AG04449 (cell line): Measurements from ENCODE around the gene NEUROG1.

ENCODE experiments used
- CTCF ChIA-PET: fragments of 350-600 bp; formaldehyde crosslinking; extraction: SDS; loops from one replicate; lab custom pipeline; 2021; ENCODE audit warnings: antibody characterized with exemption; lab: Yijun Ruan, JAX
- POLR2A ChIA-PET: fragments of 400-600, 350-600 bp; formaldehyde crosslinking; extraction: SDS; loops from one replicate; lab custom pipeline; 2020; ENCODE audit warnings: antibody characterized with exemption, inconsistent platforms; lab: Yijun Ruan, JAX
- DNase-seq: peaks from one replicate; pipeline ENCODE4 v3.0.0-alpha.2; 2010; ENCODE audit warnings: low read depth, low spot score
- H3K4me3 ChIP-seq: 2 replicates; pipeline ENCODE4 v1.5.1; 2011; ENCODE audit warnings: low read depth, mild to moderate bottlenecking, control low read depth, low read length
- TF ChIP-seq, protein P1 (sequence below): IDR thresholded peaks from one replicate; pipeline ENCODE4 v1.5.1; 2011; ENCODE audit warnings: mild to moderate bottlenecking, moderate library complexity, low read length, control low read depth, inconsistent platforms; ENCODE audit not compliant: insufficient read depth; ENCODE audit errors: missing control alignments

Gene NEUROG1

DNA sequence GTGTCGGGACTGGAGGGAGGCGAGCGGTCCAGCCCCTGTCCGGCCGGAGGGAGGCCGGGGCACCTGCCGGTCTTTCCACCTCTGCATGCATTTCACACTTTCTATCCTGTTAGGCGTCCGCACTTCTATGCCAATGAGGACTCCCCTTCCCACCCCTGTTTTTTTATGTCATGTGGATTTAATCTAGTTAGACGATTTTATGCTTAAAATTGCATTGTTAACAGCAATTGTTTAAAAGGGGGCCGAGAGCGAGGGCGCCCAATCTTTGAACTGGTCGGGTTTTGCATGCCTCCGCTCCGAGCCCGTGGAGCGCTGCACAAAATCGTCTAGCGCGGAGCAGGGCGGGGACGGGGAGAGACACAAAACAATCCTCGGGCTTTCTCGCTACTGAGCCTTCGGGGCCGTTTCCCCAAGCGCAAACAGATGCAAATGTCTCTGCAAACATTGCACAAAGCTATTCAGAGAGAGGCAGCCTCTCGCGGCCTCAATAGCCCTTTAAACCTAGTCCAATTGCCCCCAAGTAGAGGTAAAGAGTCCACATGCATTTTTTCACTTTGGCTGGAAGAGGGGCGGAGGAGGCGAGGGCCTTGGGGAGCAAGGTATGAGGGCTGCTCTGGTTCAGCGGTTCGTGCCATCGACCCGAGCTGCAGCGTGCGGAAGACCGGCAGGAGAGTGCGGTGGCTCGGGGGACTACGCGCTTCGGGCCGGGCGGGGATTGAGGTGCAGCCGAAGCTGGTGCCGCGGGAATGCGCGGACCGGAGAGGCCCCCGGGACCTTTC, 46.1 kb downstream of the NEUROG1 start:
- ChIA-PET CTCF (interaction anchor here (1.0 to 10.7 kb wide), 5 partner anchors 24 to 77 kb away, joined by 4 to 85 read pairs (median 24); no protein-coding TSS in a partner anchor), POLR2A (no interaction called here)
- TF ChIP-seq, protein P1, sequence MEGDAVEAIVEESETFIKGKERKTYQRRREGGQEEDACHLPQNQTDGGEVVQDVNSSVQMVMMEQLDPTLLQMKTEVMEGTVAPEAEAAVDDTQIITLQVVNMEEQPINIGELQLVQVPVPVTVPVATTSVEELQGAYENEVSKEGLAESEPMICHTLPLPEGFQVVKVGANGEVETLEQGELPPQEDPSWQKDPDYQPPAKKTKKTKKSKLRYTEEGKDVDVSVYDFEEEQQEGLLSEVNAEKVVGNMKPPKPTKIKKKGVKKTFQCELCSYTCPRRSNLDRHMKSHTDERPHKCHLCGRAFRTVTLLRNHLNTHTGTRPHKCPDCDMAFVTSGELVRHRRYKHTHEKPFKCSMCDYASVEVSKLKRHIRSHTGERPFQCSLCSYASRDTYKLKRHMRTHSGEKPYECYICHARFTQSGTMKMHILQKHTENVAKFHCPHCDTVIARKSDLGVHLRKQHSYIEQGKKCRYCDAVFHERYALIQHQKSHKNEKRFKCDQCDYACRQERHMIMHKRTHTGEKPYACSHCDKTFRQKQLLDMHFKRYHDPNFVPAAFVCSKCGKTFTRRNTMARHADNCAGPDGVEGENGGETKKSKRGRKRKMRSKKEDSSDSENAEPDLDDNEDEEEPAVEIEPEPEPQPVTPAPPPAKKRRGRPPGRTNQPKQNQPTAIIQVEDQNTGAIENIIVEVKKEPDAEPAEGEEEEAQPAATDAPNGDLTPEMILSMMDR = no peak
- H3K4me3 ChIP-seq = no peak overlapping the region; the same call in 1 of the 2 replicates
- DNase-seq = no peak

DNA sequence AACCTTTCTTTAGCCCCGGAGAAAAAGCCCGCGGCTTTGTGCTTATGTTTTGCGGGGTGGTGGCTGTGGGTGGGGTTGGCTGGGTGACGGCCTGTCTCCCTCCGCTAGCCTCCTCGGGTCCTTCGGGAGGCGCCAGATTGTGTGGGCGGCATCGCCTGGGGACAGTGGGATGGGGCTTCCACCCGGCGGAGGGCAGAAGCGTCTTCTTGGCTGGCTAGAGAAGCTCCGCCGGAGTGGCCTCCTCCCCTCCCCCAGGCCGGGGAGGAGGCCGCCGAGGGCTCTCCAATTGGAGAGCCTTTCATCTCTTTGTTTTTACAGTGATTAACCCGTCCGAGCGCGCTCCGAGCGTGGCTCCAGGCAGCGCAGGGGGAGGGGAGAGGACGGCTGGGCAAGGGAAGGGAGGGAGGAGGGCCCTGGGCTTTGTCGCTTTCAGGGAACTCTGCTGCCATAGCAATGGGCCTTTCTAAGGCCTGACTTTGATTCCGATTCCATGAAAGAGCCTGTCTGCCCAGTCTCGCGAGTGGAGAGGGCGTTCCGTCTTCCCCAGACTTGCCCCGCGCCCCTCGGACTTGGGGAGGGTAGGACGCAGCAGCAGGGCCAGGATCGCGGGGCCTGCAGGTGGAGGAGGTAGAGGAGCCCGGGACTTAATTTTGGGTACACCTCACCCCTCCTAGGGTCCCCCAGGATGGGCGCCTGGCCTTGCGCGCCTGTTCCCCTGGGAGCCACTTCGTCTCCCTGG, 46.9 kb downstream of the NEUROG1 start:
- TF ChIP-seq, protein P1 = no peak
- POLR2A ChIA-PET = no interaction called here
- CTCF ChIA-PET = interaction anchor here (1.0 to 10.7 kb wide), 8 partner anchors 16 to 77 kb away, joined by 3 to 85 read pairs (median 6); no protein-coding TSS in a partner anchor
- DNase-seq = no peak
- peak overlapping the region; percentile 56 for H3K4me3 ChIP-seq

DNA sequence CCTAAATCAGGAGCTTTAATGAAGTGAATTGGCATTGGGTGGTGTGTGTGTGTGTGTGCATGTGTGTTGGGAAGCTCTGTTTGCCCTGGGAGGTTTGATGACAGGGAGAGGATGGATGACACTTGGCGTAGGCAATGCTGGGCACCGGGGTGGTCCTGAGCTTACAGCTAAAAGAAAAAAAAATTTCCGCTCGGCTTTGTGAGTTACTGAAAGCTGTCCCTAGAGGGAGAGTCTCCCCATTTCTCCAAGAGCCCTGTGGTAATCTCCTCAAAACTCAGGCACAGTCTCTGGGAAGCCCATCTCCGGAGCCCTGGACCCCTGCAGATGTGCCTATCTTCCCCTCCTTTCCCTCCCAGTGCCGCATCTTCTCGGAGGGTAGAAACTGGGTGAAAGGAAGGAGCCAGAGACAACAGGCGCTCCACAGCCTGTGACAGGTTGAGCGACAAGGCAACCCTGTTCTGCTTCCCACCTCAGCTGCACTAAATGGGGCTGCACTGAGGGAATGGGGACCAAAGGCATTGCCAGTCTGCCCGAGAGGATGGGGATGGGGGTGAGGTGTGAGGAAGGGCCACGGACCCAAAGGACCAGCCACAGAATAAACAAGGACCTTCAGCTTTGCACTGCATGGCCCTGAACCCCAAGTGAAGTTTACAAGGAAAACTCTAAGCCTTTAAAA, 47.8 kb downstream of the NEUROG1 start:
- POLR2A ChIA-PET = no interaction called here
- H3K4me3 ChIP-seq = no peak overlapping the region
- CTCF ChIA-PET = interaction anchor here (1.0 to 10.7 kb wide), 9 partner anchors 10 to 78 kb away, joined by 3 to 85 read pairs (median 5); no protein-coding TSS in a partner anchor
- no peak for DNase-seq
- TF ChIP-seq, protein P1 = no peak

DNA sequence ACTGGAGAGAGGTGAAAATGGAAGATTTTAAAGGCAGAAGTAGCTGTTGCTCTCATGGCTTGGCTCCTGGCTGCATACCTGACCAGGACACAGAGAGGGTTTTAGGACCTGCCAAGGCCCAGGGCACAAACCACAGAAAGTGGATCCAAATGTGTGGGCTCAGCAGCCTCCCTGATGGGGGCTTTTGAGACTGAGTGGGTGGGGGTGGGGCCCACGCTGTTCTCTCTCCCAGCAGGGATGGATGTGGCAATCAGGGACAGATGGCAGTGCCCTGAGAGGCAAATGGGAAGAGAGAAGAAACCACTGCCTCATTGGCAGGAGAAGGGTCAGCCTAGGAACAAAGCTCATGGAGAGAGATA, 48.7 kb downstream of the NEUROG1 start:
- ChIA-PET POLR2A (no interaction called here), CTCF (interaction anchor here (1.1 to 10.7 kb wide), 5 partner anchors 9 to 75 kb away, joined by 3 to 85 read pairs (median 7); no protein-coding TSS in a partner anchor)

DNA sequence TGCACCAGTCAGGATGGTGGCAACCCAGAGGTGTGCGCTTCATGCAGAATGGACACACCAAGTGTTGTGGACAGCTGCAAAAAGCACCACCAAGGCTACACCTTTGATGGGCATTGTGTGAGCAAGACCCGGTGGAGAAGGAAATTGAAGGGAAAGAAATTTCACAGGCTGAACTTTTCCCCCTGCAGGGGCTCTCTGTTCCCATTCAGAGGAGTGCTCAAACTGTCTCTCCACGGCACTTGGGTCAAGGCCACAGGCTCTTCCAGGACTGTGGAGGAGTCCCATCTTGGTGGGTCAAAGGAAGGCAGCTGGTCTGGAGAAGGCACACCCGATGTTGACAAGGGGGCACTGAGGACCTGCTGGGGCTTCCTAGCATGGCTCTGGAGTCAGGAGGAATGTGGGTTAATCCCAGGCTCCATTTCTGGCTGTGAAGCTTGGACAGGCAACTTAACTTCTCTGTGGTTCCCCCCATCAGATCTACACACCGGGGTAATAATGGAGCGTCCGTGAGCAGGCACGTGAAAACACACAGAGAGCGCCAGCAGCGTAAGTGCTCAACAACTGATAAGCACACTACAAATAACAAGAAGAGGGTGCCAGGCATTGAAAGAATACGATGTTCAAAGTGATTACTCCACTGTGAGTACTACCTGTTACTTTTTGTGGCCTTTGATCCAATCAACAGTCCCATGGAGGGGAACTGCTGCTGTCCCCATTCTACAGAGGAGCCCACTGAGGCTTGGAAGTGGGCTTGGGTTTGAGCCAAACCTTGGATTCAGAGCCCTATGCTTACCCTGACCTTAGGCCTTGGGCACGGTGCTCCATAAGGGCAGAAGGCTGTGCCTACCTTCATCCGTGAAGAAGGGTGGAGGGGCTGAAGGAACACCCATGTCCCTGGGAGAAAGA, 49.4 kb downstream of the NEUROG1 start:
- CTCF ChIA-PET = interaction anchor here (1.8 to 10.7 kb wide), 3 partner anchors 14 to 65 kb away, joined by 4 to 85 read pairs (median 48); no protein-coding TSS in a partner anchor
- no peak overlapping the region for H3K4me3 ChIP-seq
- TF ChIP-seq, protein P1 = no peak
- no peak for DNase-seq
- POLR2A ChIA-PET = no interaction called here

More for the DNA sequence above, 48.7 kb downstream of the NEUROG1 start:
- H3K4me3 ChIP-seq = no peak overlapping the region
- no peak for DNase-seq
- TF ChIP-seq, protein P1 = no peak
